Progenitor cell of endocrine pancreas (in vitro differentiated cells): ENCODE measurements around the gene GOLGA8N. TPM values are rescaled to one million over a fixed set of nuclear protein-coding genes. Genes with fewer than 3 reads are reported as not detected.

Source experiments
- DNase-seq: peaks from one replicate; pipeline ENCODE4 v3.0.0; 2021; ENCODE audit warnings: low spot score; ENCODE audit not compliant: unreplicated experiment
- H3K27ac Mint-ChIP-seq: 2 replicates; pipeline ENCODE4 v1.8.0; 2021; ENCODE audit warnings: mild to moderate bottlenecking, moderate library complexity, mixed read lengths
- H3K27me3 Mint-ChIP-seq: 2 replicates; pipeline ENCODE4 v1.8.0; 2021; ENCODE audit warnings: mixed read lengths
- H3K36me3 Mint-ChIP-seq: 2 replicates; pipeline ENCODE4 v1.8.0; 2022; ENCODE audit warnings: mixed read lengths; ENCODE audit not compliant: insufficient read depth
- H3K4me1 Mint-ChIP-seq: 2 replicates; pipeline ENCODE4 v1.8.0; 2021; ENCODE audit warnings: low read depth, mixed read lengths
- H3K4me3 Mint-ChIP-seq: 2 replicates; pipeline ENCODE4 v1.8.0; 2021; ENCODE audit warnings: low read depth, mild to moderate bottlenecking, moderate library complexity, mixed read lengths
- H3K9me3 Mint-ChIP-seq: 2 replicates; pipeline ENCODE4 v1.8.0; 2021; ENCODE audit warnings: low read depth, mixed read lengths
- total RNA-seq: library from RNA; stranded (reverse); gene quantifications from 2 replicates; pipeline ENCODE4 v1.2.1, GENCODE V29; 2021
- TF ChIP-seq, protein P1 (sequence below): fragments of 200-600 bp; sonication (generic); IDR thresholded peaks from one replicate; pipeline ENCODE4 v1.5.0; 2021; ENCODE audit warnings: antibody characterized with exemption, mild to moderate bottlenecking; ENCODE audit not compliant: unreplicated experiment

The GOLGA8N gene
- total RNA-seq, 1 donor from 2014 or later: 0.69 TPM

DNA sequence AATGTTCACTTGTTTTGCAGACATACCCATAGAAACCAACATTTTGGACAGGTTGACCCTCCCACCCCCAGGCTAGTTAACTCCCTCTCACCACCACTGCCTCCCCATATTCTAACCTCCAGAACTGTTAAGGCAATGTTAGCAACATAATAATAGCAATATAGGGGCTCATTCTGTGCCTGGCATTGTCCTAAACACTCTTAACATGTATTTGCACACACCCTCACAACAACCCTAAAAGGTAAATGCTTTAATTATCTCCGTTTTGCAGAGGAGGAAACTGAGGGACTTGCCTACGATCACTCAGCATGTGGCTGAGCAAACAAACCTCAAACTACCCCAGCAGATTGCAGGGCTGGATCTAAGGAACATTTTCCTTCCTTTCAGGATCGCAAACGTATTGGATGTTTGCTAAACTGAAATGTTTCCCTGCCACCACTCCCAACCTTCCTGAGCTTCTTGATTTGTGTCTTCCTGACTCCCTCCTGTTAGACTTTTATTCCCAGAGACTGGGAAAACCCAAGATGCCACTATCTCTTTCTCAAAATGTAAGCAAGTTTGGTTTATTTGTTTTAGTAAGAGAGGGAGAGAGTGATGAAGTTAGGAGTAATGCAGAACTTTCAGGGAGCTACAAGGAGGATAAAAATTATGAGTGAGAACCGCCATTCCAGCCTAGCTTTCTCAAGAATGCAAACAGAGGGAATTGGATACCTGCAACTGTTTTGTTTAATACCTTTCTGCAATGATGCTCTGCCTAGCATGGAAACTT lies 49.6 kb downstream of the GOLGA8N start:
- DNase-seq: no peak
- Mint-ChIP-seq H3K36me3 (no peaks in the 10 kb centered on the region), H3K9me3 (no peaks in the 10 kb centered on the region), H3K4me1 (peaks cover 12% of the 10 kb centered on the region), H3K27ac (no peak overlapping the region), H3K27me3 (peaks cover 9% of the 10 kb centered on the region), H3K4me3 (peak overlapping the region; percentile 33)
- TF ChIP-seq, protein P1, sequence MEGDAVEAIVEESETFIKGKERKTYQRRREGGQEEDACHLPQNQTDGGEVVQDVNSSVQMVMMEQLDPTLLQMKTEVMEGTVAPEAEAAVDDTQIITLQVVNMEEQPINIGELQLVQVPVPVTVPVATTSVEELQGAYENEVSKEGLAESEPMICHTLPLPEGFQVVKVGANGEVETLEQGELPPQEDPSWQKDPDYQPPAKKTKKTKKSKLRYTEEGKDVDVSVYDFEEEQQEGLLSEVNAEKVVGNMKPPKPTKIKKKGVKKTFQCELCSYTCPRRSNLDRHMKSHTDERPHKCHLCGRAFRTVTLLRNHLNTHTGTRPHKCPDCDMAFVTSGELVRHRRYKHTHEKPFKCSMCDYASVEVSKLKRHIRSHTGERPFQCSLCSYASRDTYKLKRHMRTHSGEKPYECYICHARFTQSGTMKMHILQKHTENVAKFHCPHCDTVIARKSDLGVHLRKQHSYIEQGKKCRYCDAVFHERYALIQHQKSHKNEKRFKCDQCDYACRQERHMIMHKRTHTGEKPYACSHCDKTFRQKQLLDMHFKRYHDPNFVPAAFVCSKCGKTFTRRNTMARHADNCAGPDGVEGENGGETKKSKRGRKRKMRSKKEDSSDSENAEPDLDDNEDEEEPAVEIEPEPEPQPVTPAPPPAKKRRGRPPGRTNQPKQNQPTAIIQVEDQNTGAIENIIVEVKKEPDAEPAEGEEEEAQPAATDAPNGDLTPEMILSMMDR: no peak

DNA sequence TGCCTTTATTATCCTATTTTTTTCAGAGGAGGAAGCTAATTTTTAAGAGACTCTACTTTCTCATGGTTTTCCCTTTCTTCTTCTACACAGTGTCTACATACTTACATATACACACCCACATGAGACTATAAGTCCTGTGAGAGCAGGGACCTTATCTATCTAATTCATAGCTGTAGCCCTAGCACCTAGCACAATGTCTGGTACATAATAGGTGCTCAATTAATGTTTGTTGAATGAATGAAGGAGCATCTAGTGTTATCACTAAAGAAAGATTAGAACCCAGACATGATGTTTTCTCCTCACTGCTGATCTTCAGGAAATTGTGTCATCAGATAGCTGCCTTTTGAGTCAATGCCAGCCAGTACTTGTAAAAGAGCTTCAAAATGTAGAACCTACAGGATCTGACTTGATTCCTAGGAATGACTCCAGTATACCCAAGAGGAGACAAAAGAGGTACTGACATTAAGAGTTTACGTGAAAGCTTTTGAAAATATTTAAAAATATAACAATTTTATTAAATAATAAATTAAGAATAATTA lies 50.7 kb downstream of the GOLGA8N start:
- Mint-ChIP-seq H3K4me1 (peaks cover 12% of the 10 kb centered on the region), H3K4me3 (no peak overlapping the region)

DNA sequence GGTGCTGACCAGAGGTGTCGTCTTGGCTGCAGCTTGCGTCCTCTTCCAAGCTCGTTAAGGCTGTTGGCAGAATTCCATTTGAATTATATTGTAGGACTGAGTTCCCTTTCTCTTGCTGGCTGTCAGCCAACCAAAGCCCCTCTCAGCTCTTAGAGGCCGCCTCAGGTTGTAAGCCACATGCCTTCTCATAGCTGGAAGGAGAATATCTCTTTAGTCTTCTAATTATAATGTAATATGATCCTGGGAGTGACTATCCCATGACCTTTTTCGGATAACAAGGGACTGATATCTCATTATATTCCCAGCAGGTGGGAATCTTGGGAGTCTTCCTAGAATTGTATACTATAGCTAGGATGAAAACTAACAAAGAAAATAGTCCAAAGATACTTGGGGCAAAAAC lies 53.0 kb downstream of the GOLGA8N start:
- Mint-ChIP-seq H3K36me3 (no peaks in the 10 kb centered on the region), H3K4me3 (no peak overlapping the region), H3K4me1 (peaks cover 11% of the 10 kb centered on the region), H3K27me3 (peaks cover 9% of the 10 kb centered on the region), H3K27ac (no peak overlapping the region), H3K9me3 (no peaks in the 10 kb centered on the region)
- DNase-seq: no peak
- TF ChIP-seq, protein P1: no peak

More for the DNA sequence above, 50.7 kb downstream of the GOLGA8N start:
- H3K27me3 Mint-ChIP-seq: peaks cover 9% of the 10 kb centered on the region
- H3K9me3 Mint-ChIP-seq: no peaks in the 10 kb centered on the region
- H3K36me3 Mint-ChIP-seq: no peaks in the 10 kb centered on the region
- no peak overlapping the region for H3K27ac Mint-ChIP-seq
- DNase-seq: no peak
- TF ChIP-seq, protein P1: no peak

DNA sequence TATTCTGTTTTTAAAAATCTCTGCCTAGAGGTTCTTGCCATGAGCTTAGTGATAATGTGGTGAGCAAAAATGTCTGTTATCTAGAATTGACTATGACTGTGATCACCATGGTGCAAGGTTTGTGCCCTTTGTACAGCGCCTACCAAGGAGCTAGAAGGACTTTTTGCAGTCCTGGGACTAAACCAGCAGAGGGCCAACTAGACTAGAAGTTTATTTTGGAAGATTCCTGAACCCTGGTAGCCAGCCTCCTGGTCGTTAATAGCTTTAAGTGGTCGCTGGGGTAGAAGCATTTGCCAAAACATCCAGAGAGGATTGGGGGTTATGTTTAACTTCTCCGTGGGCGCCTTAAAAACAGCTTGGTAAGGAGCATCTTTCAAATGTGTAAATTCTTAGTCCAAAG lies 56.1 kb downstream of the GOLGA8N start:
- H3K4me3 Mint-ChIP-seq: no peak overlapping the region
- H3K4me1 Mint-ChIP-seq: no peaks in the 10 kb centered on the region
- H3K36me3 Mint-ChIP-seq: no peaks in the 10 kb centered on the region
- H3K27me3 Mint-ChIP-seq: no peaks in the 10 kb centered on the region
- TF ChIP-seq, protein P1: peak; percentile 32
- no peak for DNase-seq
- H3K9me3 Mint-ChIP-seq: no peaks in the 10 kb centered on the region
- H3K27ac Mint-ChIP-seq: no peak overlapping the region

DNA sequence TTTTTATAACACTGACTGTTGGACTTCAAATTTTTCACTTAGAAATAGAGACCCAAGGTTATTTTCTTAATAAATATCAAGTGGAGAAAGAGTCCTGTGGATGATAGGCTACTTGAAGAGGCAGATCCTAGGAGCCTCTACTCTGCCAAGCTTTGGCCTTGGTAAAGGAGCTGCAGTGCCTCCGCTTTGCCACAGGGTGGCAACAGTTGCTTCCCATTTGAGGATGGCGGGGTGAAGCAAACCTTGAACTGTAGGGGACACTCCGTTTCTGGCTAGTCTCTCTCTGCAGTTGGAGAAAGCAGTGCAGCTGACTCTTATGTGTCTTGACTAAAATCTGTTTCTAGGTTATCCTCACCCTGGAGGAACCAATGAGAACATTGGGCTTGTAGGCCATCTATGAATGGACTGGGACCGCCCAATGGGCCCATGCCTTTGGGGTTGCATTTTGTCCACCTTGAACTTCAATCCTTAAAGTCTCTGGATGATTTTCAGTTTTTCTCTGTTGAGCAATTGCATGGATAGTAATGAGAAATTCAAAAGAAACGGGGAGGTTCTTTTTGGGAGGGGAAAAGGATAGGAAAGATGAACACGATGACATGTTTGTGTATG lies 58.1 kb downstream of the GOLGA8N start:
- TF ChIP-seq, protein P1: peak; percentile 70
- H3K4me3 Mint-ChIP-seq: no peak overlapping the region
- no peaks in the 10 kb centered on the region for H3K36me3 Mint-ChIP-seq
- no peaks in the 10 kb centered on the region for H3K4me1 Mint-ChIP-seq
- no peak for DNase-seq
- no peaks in the 10 kb centered on the region for H3K27me3 Mint-ChIP-seq
- no peaks in the 10 kb centered on the region for H3K9me3 Mint-ChIP-seq
- no peak overlapping the region for H3K27ac Mint-ChIP-seq
